Keratinocyte (primary cell): ENCODE measurements around the gene SMCP. TPM values are rescaled to one million over a fixed set of nuclear protein-coding genes. Genes with fewer than 3 reads are reported as not detected.

ENCODE experiments used
- DNase-seq: peaks from one replicate; pipeline ENCODE4 v3.0.0-alpha.2; 2011; ENCODE audit warnings: low read depth, missing footprints, low spot score
- FAIRE-seq: peaks from 2 replicates; lab custom pipeline; 2011; peaks lifted over from hg19 to GRCh38; lab: Jason Lieb, UNC
- H2AFZ ChIP-seq: 2 replicates; pipeline ENCODE4 v1.6.0; 2012; ENCODE audit warnings: low read length, control low read depth, inconsistent platforms; ENCODE audit not compliant: control insufficient read depth
- H3K27ac ChIP-seq: 2 replicates; pipeline ENCODE4 v1.5.1; 2011; ENCODE audit warnings: low read length; ENCODE audit not compliant: control insufficient read depth, insufficient read depth
- H3K27me3 ChIP-seq: 3 replicates; pipeline ENCODE4 v1.6.0; 2011; ENCODE audit warnings: low read length; ENCODE audit not compliant: control insufficient read depth, insufficient read depth; ENCODE audit errors: extremely low read depth
- H3K36me3 ChIP-seq, 2 experiments: 2 replicates in 1 of 2; 3 replicates in 1 of 2; pipeline ENCODE4 v1.5.1; 2011; ENCODE audit warnings: low read length in 2 of 2, mild to moderate bottlenecking in 1 of 2; ENCODE audit not compliant: control insufficient read depth in 2 of 2, insufficient read depth in 2 of 2; ENCODE audit errors: extremely low read depth in 1 of 2
- H3K4me1 ChIP-seq: 3 replicates; pipeline ENCODE4 v1.5.1; 2011; ENCODE audit warnings: low read length; ENCODE audit not compliant: control insufficient read depth, insufficient read depth; ENCODE audit errors: extremely low read depth
- H3K4me2 ChIP-seq: 3 replicates; pipeline ENCODE4 v1.6.0; 2011; ENCODE audit warnings: low read depth, low read length; ENCODE audit not compliant: control insufficient read depth, insufficient read depth; ENCODE audit errors: extremely low read depth
- H3K4me3 ChIP-seq, 3 experiments: fragments of 200-600 bp in 1 of 3; sonication (generic) in 1 of 3; 2 replicates in 2 of 3; 3 replicates in 1 of 3; pipeline ENCODE4 v1.5.1; 2011 to 2016; ENCODE audit warnings: low read length in 3 of 3, mild to moderate bottlenecking in 3 of 3, control low read depth in 2 of 3, inconsistent platforms in 1 of 3, low read depth in 1 of 3, mixed read lengths in 1 of 3, mixed run types in 1 of 3, moderate library complexity in 1 of 3; ENCODE audit not compliant: control insufficient read depth in 2 of 3, insufficient read depth in 2 of 3; ENCODE audit errors: extremely low read depth in 1 of 3
- H3K79me2 ChIP-seq: 2 replicates; pipeline ENCODE4 v1.6.0; 2012; ENCODE audit warnings: low read length; ENCODE audit not compliant: control insufficient read depth, insufficient read depth
- H3K9ac ChIP-seq: 3 replicates; pipeline ENCODE4 v1.6.0; 2011; ENCODE audit warnings: low read length; ENCODE audit not compliant: control insufficient read depth, insufficient read depth; ENCODE audit errors: extremely low read depth
- H3K9me1 ChIP-seq: 3 replicates; pipeline ENCODE4 v1.6.0; 2011; ENCODE audit warnings: low read length; ENCODE audit not compliant: control insufficient read depth, insufficient read depth; ENCODE audit errors: extremely low read depth
- H3K9me3 ChIP-seq: 2 replicates; pipeline ENCODE4 v1.5.1; 2012; ENCODE audit warnings: low read depth, low read length; ENCODE audit not compliant: control insufficient read depth
- H4K20me1 ChIP-seq: 3 replicates; pipeline ENCODE4 v1.6.0; 2011; ENCODE audit warnings: low read length; ENCODE audit not compliant: control insufficient read depth, insufficient read depth; ENCODE audit errors: extremely low read depth
- EZH2 ChIP-seq: IDR thresholded peaks from one replicate; pipeline ENCODE4 v1.6.1; 2012; ENCODE audit warnings: inconsistent platforms, mild to moderate bottlenecking, low read length, moderate library complexity
- dilution Hi-C: fragments of 300-500 bp; cut with MboI; formaldehyde crosslinking; loops from one replicate; pipeline ENCODE4 v1.7.0; 2020; ENCODE audit warnings: low sequenced_read_pairs; ENCODE audit not compliant: extremely low pct_ligation_motif_present
- polyA plus RNA-seq, 5 experiments: library from polyadenylated mRNA; depleted of rRNA in 3 of 5; stranded (reverse) in 3 of 5; stranded (forward) in 1 of 5; unstranded in 1 of 5; fragments of >200 nt; gene quantifications; 1 replicate in 1 of 5; 2 replicates in 3 of 5; 3 replicates in 1 of 5; pipeline versions ENCODE4 v1.2.1 to v1.2.3, GENCODE V29; 2011 to 2012; ENCODE audit warnings: missing spikeins in 2 of 5, low read depth in 1 of 5, low replicate concordance in 1 of 5
- TF ChIP-seq, protein P1 (sequence below), 3 experiments: IDR thresholded peaks in 1 of 3; conservative IDR thresholded peaks in 1 of 3; optimal IDR thresholded peaks in 1 of 3; 2 replicates in 2 of 3; 3 replicates in 1 of 3; pipeline versions ENCODE3 to v1.5.1; 2011; ENCODE audit warnings: low read length in 3 of 3, mild to moderate bottlenecking in 3 of 3, moderate library complexity in 2 of 3, control low read depth in 1 of 3, inconsistent platforms in 1 of 3; ENCODE audit not compliant: insufficient read depth in 2 of 3; ENCODE audit errors: extremely low read depth in 1 of 3

The SMCP gene
- polyA plus RNA-seq, 1 donor (not counting 4 experiments of a cell fraction or from before 2014, with no cell fraction given), result not detected

DNA sequence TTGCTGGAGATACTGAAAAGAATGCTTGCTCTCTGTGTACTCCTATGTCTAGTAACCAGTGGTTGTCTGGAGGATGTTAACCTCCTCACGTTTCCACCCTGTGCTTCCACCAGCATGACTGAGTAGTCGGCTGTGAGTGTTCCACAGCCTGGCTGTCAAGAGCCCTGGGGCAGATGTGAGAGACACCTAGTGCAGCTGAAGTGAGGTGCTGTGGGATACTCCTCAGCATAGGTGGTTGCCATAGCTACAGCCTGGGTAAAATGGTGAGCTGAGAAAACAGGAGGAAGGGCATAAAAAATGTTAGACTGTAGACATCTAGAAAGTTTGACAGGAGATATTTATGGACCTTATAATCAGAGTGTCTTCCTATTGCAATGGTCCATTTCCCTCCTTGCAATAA is 46.1 kb downstream of the SMCP start:
- Histone ChIP-seq H3K27me3 (no peaks in the 10 kb centered on the region), H4K20me1 (no peaks in the 10 kb centered on the region), H3K4me3 (no peak overlapping the region), H3K27ac (no peak overlapping the region), H3K9me1 (no peaks in the 10 kb centered on the region), H3K9ac (no peak overlapping the region), H3K36me3 (no peaks in the 10 kb centered on the region), H3K79me2 (no peaks in the 10 kb centered on the region), H3K9me3 (no peaks in the 10 kb centered on the region), H2AFZ (peak overlapping the region; percentile 4), H3K4me2 (no peak overlapping the region), H3K4me1 (no peaks in the 10 kb centered on the region)
- FAIRE-seq (peak; percentile 26), DNase-seq (no peak)
- dilution Hi-C loops, result no loop called here
- TF ChIP-seq, protein P1, sequence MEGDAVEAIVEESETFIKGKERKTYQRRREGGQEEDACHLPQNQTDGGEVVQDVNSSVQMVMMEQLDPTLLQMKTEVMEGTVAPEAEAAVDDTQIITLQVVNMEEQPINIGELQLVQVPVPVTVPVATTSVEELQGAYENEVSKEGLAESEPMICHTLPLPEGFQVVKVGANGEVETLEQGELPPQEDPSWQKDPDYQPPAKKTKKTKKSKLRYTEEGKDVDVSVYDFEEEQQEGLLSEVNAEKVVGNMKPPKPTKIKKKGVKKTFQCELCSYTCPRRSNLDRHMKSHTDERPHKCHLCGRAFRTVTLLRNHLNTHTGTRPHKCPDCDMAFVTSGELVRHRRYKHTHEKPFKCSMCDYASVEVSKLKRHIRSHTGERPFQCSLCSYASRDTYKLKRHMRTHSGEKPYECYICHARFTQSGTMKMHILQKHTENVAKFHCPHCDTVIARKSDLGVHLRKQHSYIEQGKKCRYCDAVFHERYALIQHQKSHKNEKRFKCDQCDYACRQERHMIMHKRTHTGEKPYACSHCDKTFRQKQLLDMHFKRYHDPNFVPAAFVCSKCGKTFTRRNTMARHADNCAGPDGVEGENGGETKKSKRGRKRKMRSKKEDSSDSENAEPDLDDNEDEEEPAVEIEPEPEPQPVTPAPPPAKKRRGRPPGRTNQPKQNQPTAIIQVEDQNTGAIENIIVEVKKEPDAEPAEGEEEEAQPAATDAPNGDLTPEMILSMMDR (optimal IDR thresholded peaks at IDR 0.05 in 1 of 3, IDR thresholded peaks at IDR 0.05 in 1 of 3, conservative IDR thresholded peaks at IDR 0.05 in 1 of 3; ENCODE audit: extremely low read depth in 1 of 3, insufficient read depth in 2 of 3, low read length in 3 of 3), result peak in 1 of 3 experiments; percentile 45
- TF ChIP-seq EZH2, result no peak

GRCh38 chr1:152926091-152926490 is 48.0 kb downstream of the SMCP start:
- DNase-seq (no peak), FAIRE-seq (peak; percentile 93)
- Histone ChIP-seq H3K79me2 (no peaks in the 10 kb centered on the region), H3K4me3 (no peak overlapping the region), H3K4me2 (no peak overlapping the region), H3K4me1 (no peaks in the 10 kb centered on the region), H4K20me1 (no peaks in the 10 kb centered on the region), H3K27me3 (no peaks in the 10 kb centered on the region), H3K9ac (no peak overlapping the region), H3K36me3 (no peaks in the 10 kb centered on the region), H3K27ac (no peak overlapping the region), H3K9me1 (no peaks in the 10 kb centered on the region), H3K9me3 (no peaks in the 10 kb centered on the region), H2AFZ (no peak overlapping the region)
- no peak for TF ChIP-seq EZH2
- TF ChIP-seq, protein P1 (optimal IDR thresholded peaks at IDR 0.05 in 1 of 3, IDR thresholded peaks at IDR 0.05 in 1 of 3, conservative IDR thresholded peaks at IDR 0.05 in 1 of 3; ENCODE audit: extremely low read depth in 1 of 3, insufficient read depth in 2 of 3, low read length in 3 of 3), result peak; percentile 82 to 93 (median 83)
- dilution Hi-C loops, result no loop called here
